ENCODE results near the gene MISP3.
"Not testable (repeated sequence)": the region's sequence is repeated elsewhere in the genome, so short reads cannot be mapped to it uniquely, and the experiment has no call there.

Gene MISP3

GRCh38 chr19:14072535-14073260 lies at the start of gene MISP3:
MISP3 (plus strand) TSS chr19:14072786; CDS start chr19:14073310, 524 bp downstream.
- DNase-seq = no peak

DNA sequence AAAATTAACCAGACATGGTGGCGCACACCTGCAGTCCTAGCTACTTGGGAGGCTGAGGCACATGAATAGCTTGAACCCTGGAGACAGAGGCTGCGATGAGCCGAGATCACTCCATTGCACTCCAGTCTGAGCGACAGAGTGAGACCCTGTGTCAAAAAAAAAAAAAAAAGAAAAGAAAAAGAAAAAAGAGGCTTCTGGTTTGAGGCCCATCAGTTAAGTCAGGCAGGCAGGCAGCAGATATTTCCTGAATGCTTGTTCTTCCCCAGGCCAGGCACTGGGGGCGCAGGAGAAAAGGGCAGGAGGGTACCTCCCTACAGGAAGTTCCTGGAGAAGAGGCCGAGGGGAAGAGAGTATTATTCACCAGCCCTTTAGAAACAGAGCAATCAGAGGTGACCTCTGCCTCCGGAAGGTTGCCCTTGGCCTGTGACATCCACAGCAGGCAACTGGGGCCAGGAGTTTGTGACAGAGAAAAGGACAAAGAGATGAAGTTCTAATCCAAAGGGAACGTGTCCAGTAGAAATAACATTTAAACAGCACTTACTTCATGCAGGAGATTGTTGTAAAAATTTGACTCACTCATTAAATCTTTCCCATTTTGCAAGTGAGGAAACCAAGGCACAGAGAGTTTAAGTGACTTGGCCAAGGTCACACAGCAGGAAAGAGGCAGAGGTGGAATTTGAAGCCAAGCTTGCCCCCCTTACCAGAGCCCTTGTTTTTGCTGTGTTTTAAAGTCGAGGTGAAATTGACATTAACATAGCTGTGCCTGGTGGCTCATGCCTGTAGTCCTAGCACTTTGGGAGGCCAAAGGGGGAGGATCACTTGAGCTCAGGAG lies 49.0 kb upstream of the MISP3 start:
- DNase-seq = no peak

- DNase-seq = not testable (repeated sequence)
Measured at GRCh38 chr19:14026652-14027192, 45.9 kb upstream of the MISP3 start.

DNA sequence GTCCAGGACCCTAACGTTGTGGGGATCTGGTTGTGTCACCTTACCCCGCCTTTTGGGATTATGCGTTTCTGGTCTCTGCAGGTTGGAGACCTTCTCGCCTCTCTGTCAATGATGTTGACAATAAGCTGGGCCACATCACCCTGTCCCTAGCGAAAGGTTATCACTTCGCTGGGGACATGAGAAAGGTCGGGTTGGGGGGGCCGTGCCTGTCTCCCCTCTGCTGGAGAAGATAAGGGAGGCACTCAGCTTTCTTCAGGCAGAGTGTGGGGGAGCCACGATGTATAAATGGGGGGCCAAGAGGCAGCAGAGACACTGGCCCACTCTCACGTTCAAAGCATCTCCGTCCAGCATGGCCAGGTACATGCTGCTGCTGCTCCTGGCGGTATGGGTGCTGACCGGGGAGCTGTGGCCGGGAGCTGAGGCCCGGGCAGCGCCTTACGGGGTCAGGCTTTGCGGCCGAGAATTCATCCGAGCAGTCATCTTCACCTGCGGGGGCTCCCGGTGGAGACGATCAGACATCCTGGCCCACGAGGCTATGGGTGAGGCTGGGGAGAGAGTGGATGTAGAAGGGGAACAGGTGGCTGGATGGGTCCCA lies 44.6 kb upstream of the MISP3 start, which contains the start of gene RLN3:
TSS of gene RLN3 (plus strand) at position 293 of the 595 bp plus-strand sequence. CDS start at position 350, 57 bp downstream.
- DNase-seq = no peak

DNA sequence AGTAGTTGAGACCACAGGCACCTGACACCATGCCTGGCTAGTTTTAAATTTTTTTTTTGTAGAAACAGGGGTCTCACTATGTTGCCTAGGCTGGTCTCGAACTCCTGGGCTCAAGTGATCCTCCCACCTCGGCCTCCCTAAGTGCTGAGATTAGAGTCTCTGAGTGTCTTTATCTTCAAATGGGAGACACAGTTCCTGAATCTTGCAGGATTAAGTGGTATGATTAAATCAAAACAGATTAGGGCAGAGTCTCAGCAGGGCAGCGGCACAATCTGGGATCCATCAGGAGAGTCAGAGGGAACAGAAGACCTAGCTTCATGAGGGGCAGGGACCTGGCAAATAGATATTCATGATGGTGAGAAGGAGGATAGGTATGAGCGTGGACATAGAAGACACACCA lies 43.7 kb upstream of the MISP3 start:
- DNase-seq = no peak

DNA sequence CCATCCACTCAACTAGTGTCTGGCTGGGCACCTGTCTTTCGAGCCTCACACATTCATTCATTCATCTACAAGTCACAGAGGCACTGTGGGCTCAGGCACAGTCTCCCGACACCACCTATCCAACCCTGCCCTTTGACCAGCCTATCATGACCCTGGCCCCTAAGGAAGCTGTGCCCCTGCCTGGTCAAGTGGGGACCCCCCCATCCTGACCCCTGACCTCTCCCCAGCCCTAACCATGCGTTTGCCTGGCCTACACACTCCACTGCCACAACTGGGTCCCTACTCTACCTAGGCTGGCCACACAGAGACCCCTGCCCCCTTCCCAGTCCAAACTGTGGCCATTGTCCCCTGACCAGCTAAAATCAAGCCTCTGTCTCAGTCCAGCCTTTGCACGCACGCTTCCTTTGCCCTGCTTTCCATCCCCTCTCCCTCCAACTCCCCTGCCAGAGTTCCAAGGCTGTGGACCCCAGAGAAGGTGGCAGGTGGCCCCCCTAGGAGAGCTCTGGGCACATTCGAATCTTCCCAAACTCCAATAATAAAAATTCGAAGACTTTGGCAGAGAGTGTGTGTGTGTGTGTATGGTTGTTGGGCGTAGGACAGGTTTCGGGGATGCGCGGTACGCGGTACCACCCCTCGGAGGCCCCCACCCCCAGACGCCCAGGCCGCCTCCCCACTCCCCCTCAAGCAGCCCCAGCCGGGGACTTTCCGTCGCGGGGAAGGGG lies 41.4 kb upstream of the MISP3 start:
- DNase-seq = no peak

- peak; percentile 14 for DNase-seq
Measured at GRCh38 chr19:14031719-14032480, 40.7 kb upstream of the MISP3 start, which contains the start of gene IL27RA. IL27RA (plus strand) TSS chr19:14031762; CDS start chr19:14031873, 111 bp downstream.

GRCh38 chr19:14033946-14034345 lies 38.6 kb upstream of the MISP3 start:
- no peak for DNase-seq

- not testable (repeated sequence) for DNase-seq
Measured at GRCh38 chr19:14035159-14035558, 37.4 kb upstream of the MISP3 start.

GRCh38 chr19:14035706-14036105 lies 36.9 kb upstream of the MISP3 start:
- DNase-seq = no peak

- no peak for DNase-seq
Measured at GRCh38 chr19:14039181-14039580, 33.4 kb upstream of the MISP3 start.

GRCh38 chr19:14042659-14043608 lies 29.7 kb upstream of the MISP3 start:
- not testable (repeated sequence) for DNase-seq

DNA sequence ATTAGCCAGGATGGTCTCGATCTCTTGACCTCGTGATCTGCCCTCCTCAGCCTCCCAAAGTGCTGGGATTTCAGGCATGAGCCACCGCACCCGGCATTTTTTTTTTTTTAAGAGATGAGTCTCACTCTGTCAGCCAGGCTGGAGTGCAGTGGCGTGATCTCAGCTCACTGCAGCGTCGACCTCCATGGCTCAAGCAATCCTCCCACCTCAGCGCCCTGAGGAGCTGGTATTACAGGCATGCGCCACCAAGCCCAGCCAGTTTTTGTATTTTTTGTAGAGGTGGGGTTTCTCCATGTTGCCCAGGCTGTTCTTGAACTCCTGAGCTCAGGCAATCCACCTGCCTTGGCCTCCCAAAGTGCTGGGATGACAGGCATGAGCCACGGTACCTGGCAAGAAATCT lies 24.7 kb upstream of the MISP3 start:
- DNase-seq = not testable (repeated sequence)

GRCh38 chr19:14048443-14049153 lies 24.0 kb upstream of the MISP3 start:
- DNase-seq = no peak

DNA sequence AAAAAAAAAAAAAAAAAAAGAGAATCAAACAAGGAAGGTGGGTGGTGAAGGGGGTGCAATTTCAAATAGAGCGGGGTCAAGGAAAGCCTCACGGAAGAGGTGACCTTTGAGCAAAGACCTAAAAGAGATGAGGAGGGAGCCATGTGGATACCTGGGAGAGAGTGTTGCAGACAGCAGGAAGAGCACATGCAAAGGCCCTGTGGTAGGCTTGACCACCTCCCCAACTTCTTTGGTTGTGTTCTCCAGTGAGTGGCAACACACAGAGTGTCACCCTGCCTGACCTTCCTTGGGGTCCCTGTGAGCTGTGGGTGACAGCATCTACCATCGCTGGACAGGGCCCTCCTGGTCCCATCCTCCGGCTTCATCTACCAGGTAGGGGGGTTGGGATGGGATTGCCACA lies 22.1 kb upstream of the MISP3 start:
- no peak for DNase-seq

DNA sequence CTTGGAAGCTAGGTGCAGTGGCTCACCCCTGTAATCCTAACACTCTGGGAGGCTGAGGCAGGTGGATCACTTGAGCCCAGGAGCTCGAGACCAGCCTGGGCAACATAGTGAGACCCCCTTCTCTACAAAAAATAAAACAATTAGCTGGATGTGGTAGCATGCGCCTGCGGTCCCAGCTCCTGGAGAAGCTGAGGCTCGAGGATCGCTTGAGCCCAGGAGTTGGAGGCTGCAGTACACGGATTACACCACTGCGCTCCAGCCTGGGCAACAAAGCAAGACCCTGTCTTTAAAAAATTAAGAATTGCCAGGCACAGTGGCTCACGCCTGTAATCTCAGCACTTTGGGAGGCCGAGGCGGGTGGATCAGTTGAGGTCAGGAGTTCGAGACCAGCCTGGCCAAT lies 21.6 kb upstream of the MISP3 start:
- DNase-seq = not testable (repeated sequence)

- no peak for DNase-seq
Measured at GRCh38 chr19:14051980-14052379, 20.6 kb upstream of the MISP3 start.

GRCh38 chr19:14052470-14052869 lies 20.1 kb upstream of the MISP3 start:
- no peak for DNase-seq

DNA sequence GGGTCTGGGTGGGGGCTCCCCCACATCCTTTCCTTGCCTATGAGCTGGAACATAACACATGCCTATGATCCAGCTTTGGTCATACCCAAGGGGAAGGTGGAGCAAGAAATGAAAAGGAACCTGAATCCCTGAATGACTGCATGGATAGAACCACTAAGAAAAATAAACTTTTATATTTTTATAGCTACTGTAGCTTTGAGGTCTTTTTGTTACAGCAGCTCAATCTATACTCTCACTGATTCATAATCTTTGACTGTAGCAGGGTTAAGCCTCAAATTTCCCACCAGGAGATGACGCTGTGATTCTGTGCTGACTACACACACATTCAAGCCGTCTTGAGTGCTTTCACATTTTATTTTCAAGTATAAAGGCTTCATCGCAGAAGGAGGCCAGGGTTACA lies 19.6 kb upstream of the MISP3 start:
- DNase-seq = no peak

DNA sequence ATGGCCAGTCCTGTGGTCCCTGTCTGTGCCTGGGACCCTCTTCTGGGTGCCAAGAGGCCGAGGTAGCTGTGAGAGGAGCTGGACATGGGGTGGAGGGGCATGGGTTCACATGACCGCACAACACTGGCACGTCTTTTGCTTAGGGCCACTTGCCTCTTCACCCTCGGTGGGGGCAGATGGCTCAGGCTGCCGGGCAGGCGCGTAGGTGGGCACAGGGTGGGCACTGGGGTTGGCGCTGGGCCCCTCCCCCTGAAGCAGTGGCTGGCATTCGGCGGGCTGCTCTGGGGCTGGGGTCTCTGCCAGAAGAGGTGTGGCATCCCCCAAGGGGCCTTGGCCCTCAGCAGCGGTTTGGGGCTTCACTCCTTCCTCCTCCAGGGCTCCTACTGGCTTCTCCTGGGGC lies 19.1 kb upstream of the MISP3 start:
- no peak for DNase-seq
